Tongue (tissue), 3 donors: ENCODE results near the gene ZDHHC1. TPM values are rescaled to one million over a fixed set of nuclear protein-coding genes. Genes with fewer than 3 reads are reported as not detected.
"Not testable (repeated sequence)": the region's sequence is repeated elsewhere in the genome, so short reads cannot be mapped to it uniquely, and the experiment has no call there.

ENCODE experiments used
- DNase-seq: peaks from one replicate; pipeline ENCODE4 v3.0.0-alpha.2; 2015
- small RNA-seq: library from RNA; depleted of rRNA; stranded (forward); fragments of <200 nt; gene quantifications from one replicate; pipeline ENCODE3, GENCODE V24; 2014; ENCODE audit warnings: low replicate concordance
- total RNA-seq: library from RNA; depleted of rRNA; stranded (reverse); fragments of >200 nt; gene quantifications from one replicate; pipeline ENCODE4 v1.2.3, GENCODE V29; 2014

The ZDHHC1 gene
- total RNA-seq, 1 donor from 2014 or later: 14.2 TPM

DNA sequence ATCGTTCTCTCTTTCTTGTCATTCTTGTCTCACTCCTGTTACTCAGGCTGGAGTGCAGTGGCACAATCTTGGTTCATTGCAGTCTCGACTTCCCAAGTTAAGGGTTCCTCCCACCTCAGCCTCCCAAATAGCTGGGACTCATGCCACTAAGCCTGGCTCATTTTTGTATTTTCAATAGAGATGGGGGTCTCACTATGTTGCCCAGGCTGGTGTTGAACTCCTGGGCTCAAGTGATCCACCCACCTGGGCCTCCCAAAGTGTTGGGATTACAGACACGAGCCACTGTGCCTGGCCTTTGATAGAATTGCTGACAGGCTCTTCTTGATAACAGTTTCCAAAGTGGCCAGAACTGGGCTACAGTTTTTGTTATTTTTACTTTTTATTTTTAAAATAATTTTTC is 55.2 kb downstream of the ZDHHC1 start:
- no peak for DNase-seq

DNA sequence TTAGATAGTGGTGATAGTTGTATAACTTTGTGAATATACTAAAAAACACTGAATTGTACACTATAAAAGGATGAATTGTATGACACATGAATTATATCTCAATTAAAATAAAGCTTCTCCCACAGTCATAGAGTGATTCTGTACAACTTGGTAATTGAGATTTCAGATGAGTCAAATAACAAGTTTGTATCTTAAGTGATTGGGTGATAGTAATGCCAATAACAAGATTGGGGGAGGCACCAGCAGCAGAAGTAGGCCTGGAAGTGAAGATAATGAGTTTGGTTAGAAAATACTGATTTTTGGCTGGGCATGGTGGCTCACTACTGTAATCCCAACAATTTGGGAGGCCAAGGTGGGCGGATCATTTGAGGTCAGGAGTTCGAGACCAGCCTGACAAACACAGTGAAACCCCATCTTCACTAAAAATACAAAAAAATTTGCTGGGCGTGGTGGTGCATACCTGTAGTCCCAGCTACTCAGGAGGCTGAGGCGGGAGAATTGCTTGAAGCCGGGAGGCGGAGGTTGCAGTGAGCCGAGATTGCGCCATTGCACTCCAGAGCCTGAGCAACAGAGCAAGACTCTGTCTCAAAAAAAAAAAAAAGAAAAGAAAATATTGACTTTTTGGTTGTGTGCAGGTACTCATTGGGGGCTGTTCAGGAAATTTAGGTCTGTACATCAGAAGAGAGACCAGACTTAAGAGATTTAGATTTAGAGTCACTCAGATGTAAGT is 56.6 kb downstream of the ZDHHC1 start:
- DNase-seq: not testable (repeated sequence)

DNA sequence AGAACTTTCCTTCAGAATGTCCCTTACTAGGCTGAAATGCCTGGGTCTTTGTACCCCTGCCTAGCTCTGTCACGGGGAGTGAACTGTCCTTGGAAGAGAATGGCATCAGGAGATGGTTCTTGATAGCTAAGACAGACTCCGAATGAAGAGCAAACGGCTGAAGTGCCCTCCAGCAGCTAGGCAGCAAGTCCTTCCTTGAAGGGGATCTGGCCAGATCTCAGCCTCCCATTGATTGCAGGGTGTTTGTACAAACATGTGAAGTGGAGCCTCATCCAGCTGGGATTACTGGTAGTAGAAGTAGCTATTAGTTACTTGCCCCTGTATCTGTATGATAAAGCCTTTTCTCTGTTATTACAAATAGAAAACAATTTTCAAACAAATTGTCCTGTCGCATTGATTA is 58.7 kb downstream of the ZDHHC1 start:
- DNase-seq: no peak

DNA sequence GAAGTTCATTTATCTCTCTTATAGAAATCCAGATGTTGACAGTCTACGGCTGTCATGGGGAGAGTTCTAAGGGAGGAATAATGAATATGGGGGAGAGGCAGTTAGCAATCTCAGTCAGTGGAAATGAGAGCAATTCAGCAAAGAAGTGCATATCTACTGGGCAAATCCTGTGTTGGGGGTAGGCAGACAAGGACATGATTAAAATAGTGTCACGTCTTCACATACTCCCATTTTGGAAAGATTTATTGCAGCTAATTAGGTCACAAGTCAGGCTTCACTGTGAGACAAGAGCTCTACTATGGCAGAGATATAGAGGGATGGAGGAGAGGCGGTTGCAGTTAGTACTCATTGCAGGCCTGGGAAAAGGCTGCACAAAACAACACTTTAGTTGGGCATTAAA is 59.9 kb downstream of the ZDHHC1 start:
- no peak for DNase-seq

DNA sequence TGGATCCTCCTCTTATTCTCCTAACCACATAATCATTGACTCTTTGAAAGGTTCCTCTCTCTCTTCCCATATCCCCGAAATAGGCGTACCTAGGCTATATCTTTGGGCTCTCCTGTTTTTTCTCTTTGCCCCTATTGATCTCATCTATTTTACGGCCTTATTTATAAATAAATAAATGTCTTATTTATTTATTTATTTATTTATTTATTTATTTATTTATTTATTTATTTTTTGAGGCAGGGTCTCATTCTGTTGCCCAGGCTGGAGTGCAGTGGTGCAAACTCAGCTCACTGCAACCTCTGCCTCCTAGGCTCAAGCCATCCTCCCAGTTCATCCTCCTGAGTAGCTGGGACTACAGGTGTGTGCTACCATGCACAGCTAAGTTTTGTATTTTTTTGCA is 63.8 kb downstream of the ZDHHC1 start:
- DNase-seq: not testable (repeated sequence)

DNA sequence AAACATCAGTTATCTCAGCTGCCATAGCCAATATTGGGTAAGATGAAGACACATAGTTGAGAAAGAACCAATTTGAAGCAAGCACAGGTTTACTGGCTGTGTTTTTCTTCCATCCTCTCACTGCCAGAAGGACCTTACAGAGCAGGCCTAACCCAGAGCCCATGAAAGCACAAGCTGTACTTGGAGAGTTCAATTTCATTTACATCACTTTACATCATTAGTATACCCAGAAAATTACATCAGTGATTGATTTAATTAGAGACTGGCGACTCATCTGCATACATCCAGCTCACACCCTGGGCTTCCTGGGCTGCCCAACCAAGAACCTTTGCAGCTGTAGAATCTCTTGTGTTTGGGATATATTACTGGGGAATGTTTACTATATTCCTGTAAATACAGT is 66.0 kb downstream of the ZDHHC1 start:
- no peak for DNase-seq

DNA sequence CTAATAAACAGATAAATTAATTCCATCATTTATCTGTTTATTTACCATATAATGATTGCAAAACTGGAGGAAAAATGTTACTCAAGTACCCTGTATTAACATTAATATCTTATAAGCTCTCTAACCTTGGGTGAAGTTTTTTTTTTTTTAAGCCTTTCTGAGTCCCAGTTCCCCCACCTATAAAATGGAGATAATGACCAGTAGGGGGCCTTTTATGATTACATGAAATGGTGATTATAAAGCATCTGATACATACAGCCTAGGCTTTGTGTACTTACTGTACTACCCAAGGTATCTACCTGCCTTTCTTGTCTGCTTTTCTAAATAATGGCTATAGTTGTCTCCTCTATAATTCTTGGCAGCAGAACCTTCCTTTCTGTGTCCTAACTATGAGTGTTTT is 67.1 kb downstream of the ZDHHC1 start:
- DNase-seq: peak; percentile 27

DNA sequence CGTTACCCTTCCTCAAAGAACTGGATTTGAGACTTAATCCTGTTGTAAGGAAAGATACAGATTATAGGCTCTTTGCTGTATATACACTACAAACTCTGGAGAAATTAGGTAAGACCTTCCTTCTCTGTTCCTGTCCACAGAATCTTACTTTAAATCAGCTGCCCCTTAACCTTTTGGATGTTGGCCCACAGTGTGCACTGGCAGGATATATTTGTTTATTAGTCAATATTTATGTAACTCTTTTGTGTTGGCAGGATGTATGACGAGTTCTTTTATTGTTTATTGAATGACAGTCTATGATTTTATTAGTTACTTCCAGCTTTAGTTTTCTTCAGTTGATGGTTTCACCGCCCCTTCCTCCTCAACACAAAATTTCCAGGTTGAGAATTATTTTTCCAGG is 69.9 kb downstream of the ZDHHC1 start:
- no peak for DNase-seq

DNA sequence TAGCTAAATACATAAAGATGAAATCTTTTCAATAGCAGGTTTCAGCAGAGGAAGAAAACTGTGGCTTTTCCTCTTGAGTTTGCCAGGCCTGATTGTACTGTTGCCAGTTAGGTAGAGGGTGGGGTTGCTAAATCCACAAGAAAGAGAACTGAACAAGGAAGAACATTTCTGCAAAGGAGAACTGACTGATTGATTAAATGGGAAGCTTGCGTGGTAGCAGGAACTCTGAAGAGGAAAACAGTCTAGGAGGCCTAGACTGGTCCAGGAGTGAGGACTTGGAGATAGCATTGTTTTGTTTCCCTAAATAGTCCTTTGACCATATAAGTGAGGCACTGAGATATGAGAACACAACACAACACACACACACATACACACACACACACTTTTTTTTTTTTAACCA is 70.9 kb downstream of the ZDHHC1 start:
- no peak for DNase-seq

Small RNAs within 50 kb of the gene (small RNA-seq; reads per million reads assigned to genes)
- gene RNU1-123P: not detected

Other genes with a start within 250 kb of the ZDHHC1 start
- gene NOL3, start 245.9 kb downstream of the ZDHHC1 start, total RNA-seq: 40.4 TPM
- 14.1 TPM for gene MATCAP1, start 232.5 kb downstream of the ZDHHC1 start, total RNA-seq
- 3.6 TPM for gene EXOC3L1, start 226.3 kb downstream of the ZDHHC1 start, total RNA-seq
- gene E2F4, start 224.3 kb downstream of the ZDHHC1 start, total RNA-seq: 38.9 TPM
- 4.0 TPM for gene ELMO3, start 217.3 kb downstream of the ZDHHC1 start, total RNA-seq
- 19.7 TPM for gene TMEM208, start 189.3 kb downstream of the ZDHHC1 start, total RNA-seq
- 10.1 TPM for gene FHOD1, start 169.0 kb downstream of the ZDHHC1 start, total RNA-seq
- 0.10 TPM for gene SLC9A5, start 167.5 kb downstream of the ZDHHC1 start, total RNA-seq
- gene PLEKHG4, start 136.9 kb downstream of the ZDHHC1 start, total RNA-seq: 21.0 TPM
- 0.10 TPM for gene KCTD19, start 89.7 kb downstream of the ZDHHC1 start, total RNA-seq
- gene LRRC36, start 89.7 kb downstream of the ZDHHC1 start, total RNA-seq: 0.41 TPM
- 135 TPM for gene TPPP3, start 23.0 kb downstream of the ZDHHC1 start, total RNA-seq
- 7.8 TPM for gene HSD11B2, start 14.6 kb upstream of the ZDHHC1 start, total RNA-seq
- gene ATP6V0D1, start 64.7 kb upstream of the ZDHHC1 start, total RNA-seq: 90.3 TPM
- not detected for gene AGRP, start 67.1 kb upstream of the ZDHHC1 start, total RNA-seq
- gene RIPOR1, start 112.4 kb upstream of the ZDHHC1 start, total RNA-seq: 50.5 TPM
- 40.0 TPM for gene CTCF, start 146.0 kb upstream of the ZDHHC1 start, total RNA-seq
- 2.3 TPM for gene CARMIL2, start 228.7 kb upstream of the ZDHHC1 start, total RNA-seq
- gene ACD, start 243.8 kb upstream of the ZDHHC1 start, total RNA-seq: 7.3 TPM
- 2.2 TPM for gene PARD6A, start 244.5 kb upstream of the ZDHHC1 start, total RNA-seq